ENCODE measurements around the gene PVALEF. TPM values are rescaled to one million over a fixed set of nuclear protein-coding genes. Genes with fewer than 3 reads are reported as not detected.

PVALEF gene
- total RNA-seq, 1 donor from 2014 or later: not detected

DNA sequence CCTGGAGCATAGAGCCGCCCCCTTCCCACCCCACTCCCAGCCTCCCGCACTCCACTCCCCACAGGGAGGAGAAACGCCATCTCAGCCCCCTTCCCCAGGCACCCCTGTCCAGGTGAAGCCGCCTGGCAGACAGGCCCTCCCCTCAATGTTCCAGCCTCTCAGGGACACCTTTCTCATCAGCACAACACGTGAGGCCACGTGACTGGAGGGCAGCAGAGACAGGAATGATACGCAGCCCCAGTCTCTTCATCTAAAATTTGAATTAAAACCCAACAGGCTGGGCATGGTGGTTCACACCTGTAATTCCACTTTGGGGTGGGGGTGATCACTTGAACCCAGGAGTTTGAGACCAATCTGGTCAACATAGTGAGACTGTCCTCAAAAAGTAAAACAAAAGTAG lies 20.9 kb downstream of the PVALEF start:
- DNase-seq (no peak), ATAC-seq (ENCODE audit: low read depth) (no peak)
- Mint-ChIP-seq H3K4me3 (no peak overlapping the region), H3K27me3 (peaks cover 2% of the 10 kb centered on the region), H3K27ac (no peak overlapping the region), H3K4me1 (no peaks in the 10 kb centered on the region), H3K36me3 (ENCODE audit: low read depth) (peaks cover 14% of the 10 kb centered on the region), H3K9me3 (no peaks in the 10 kb centered on the region)
- ChIA-PET POLR2A (interaction anchor here (0.6 kb wide), 2 partner anchors 29 to 198 kb away, joined by 3 to 5 read pairs; no protein-coding TSS in a partner anchor), CTCF (no interaction called here)
- intact Hi-C loops (cut with micrococcal nuclease): no loop called here
- TF ChIP-seq, protein P1, sequence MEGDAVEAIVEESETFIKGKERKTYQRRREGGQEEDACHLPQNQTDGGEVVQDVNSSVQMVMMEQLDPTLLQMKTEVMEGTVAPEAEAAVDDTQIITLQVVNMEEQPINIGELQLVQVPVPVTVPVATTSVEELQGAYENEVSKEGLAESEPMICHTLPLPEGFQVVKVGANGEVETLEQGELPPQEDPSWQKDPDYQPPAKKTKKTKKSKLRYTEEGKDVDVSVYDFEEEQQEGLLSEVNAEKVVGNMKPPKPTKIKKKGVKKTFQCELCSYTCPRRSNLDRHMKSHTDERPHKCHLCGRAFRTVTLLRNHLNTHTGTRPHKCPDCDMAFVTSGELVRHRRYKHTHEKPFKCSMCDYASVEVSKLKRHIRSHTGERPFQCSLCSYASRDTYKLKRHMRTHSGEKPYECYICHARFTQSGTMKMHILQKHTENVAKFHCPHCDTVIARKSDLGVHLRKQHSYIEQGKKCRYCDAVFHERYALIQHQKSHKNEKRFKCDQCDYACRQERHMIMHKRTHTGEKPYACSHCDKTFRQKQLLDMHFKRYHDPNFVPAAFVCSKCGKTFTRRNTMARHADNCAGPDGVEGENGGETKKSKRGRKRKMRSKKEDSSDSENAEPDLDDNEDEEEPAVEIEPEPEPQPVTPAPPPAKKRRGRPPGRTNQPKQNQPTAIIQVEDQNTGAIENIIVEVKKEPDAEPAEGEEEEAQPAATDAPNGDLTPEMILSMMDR (IDR thresholded peaks at IDR 0.05): no peak

DNA sequence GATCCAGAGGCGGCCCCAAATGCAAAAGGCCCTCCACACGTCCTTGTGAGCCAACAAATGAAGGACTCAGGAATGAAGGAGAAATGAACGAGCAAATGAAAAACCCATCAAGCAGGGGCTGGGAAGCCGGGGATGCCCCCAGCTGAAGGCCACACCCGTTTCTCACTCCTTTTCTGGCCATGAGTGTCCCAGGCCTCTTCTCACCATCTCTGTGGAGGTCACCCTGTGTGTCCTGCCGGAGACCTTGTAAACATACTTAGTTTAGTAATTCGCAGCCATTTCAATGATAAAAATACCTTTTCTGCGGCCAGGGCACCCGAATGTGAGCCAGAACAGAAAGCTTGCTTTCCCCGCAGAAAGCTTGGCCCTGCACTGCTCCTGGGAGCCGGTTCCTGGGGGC lies 21.8 kb downstream of the PVALEF start:
- Mint-ChIP-seq H3K4me1 (no peaks in the 10 kb centered on the region), H3K36me3 (ENCODE audit: low read depth) (peaks cover 18% of the 10 kb centered on the region), H3K27me3 (peaks cover 2% of the 10 kb centered on the region), H3K4me3 (no peak overlapping the region), H3K27ac (no peak overlapping the region), H3K9me3 (no peaks in the 10 kb centered on the region)
- intact Hi-C loops (cut with micrococcal nuclease): no loop called here
- ATAC-seq (ENCODE audit: low read depth) (no peak), DNase-seq (no peak)
- POLR2A ChIA-PET: no interaction called here
- CTCF ChIA-PET: no interaction called here
- TF ChIP-seq, protein P1 (IDR thresholded peaks at IDR 0.05): no peak

DNA sequence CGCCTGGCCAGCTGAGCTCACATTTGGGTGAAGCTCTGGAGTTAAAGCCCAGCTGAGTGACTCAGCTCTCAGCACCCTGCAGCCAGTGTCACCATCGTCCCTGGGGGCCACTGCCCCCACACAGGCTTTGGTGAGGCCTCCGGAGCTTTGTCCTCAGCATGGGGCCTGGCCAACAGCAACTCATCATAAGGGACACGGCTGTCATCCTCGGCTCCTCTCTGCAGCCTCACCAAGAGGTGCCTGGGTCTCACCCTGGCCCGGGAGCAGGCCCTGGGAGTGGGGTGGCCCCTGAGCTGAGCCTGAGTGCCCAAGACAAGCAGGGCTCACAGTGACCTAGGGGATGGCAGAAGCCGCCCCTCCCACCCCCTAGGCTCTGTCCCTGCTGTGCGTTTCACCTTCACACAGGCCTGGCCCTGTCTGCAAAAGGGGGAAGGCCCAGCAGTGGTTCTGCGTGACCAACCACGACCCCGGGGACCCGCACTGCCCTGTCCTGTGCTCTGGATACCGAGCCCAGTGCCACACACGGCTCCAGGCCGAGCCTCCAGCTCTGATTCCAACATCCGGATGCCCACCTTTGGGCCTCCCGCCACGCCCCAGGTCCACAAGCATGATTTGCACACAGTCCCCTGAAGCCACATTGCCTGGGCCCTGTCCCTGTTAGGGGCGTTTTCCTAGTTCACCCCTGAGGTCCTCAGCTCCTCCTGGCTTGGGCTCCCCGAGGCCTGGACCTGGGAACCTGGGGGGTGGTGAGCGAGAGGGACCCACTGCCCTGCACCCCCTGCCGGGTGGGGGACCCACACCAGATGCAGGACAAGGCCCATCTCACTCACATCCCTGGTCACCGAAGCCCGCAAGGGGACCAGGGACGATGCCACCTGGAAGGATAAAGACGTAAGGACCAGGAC lies 22.5 kb downstream of the PVALEF start:
- H3K4me1 Mint-ChIP-seq: no peaks in the 10 kb centered on the region
- ChIA-PET POLR2A (no interaction called here), CTCF (no interaction called here)
- H3K36me3 Mint-ChIP-seq (ENCODE audit: low read depth): peaks cover 18% of the 10 kb centered on the region
- DNase-seq: no peak
- H3K4me3 Mint-ChIP-seq: no peak overlapping the region
- H3K9me3 Mint-ChIP-seq: no peaks in the 10 kb centered on the region
- TF ChIP-seq, protein P1 (IDR thresholded peaks at IDR 0.05): no peak
- no peak overlapping the region for H3K27ac Mint-ChIP-seq
- ATAC-seq (ENCODE audit: low read depth): no peak
- intact Hi-C loops (cut with micrococcal nuclease): no loop called here
- peaks cover 2% of the 10 kb centered on the region for H3K27me3 Mint-ChIP-seq

GRCh38 chr17:81188491-81188840 lies 23.2 kb downstream of the PVALEF start:
- peaks cover under 1% of the 10 kb centered on the region for H3K27me3 Mint-ChIP-seq
- H3K4me3 Mint-ChIP-seq: no peak overlapping the region
- intact Hi-C loops (cut with micrococcal nuclease): no loop called here
- ATAC-seq (ENCODE audit: low read depth) (no peak), DNase-seq (no peak)
- ChIA-PET CTCF (no interaction called here), POLR2A (no interaction called here)
- peaks cover 18% of the 10 kb centered on the region for H3K36me3 Mint-ChIP-seq (ENCODE audit: low read depth)
- H3K9me3 Mint-ChIP-seq: no peaks in the 10 kb centered on the region
- TF ChIP-seq, protein P1 (IDR thresholded peaks at IDR 0.05): no peak
- no peak overlapping the region for H3K27ac Mint-ChIP-seq
- H3K4me1 Mint-ChIP-seq: no peaks in the 10 kb centered on the region

DNA sequence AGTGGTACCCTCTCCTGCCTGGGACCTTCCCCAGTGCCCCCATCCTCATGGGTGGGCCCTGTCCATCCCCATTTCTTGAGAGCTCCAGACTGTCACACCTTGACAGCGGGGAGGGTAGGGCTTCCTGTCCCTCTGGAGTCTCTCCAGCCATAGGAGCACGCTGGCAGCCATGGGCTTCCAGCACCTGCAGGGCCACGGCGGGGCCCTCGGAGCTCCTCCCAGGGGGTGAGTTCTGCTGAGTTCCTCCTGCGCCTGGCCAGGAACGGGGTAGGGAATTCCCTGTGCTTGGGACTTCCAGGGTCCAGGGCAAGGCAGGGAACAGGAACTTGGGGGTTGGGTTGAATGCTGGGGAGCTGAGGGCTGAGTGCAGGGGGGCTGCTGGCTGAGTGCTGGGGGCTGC lies 23.7 kb downstream of the PVALEF start:
- Mint-ChIP-seq H3K27me3 (no peaks in the 10 kb centered on the region), H3K4me1 (no peaks in the 10 kb centered on the region), H3K36me3 (ENCODE audit: low read depth) (peaks cover 20% of the 10 kb centered on the region), H3K9me3 (no peaks in the 10 kb centered on the region), H3K4me3 (no peak overlapping the region), H3K27ac (no peak overlapping the region)
- CTCF ChIA-PET: no interaction called here
- no peak for DNase-seq
- POLR2A ChIA-PET: interaction anchor here (0.7 to 1.0 kb wide), 2 partner anchors 34 to 1668 kb away, joined by 3 to 4 read pairs; partner anchors contain the start of gene CEP131
- intact Hi-C loops (cut with micrococcal nuclease): no loop called here
- TF ChIP-seq, protein P1 (IDR thresholded peaks at IDR 0.05): no peak
- no peak for ATAC-seq (ENCODE audit: low read depth)

Data from activated B cell treated with CpG ODN at 0.5 μM for 24 hours (primary cell).